NCI-H510A treated with DMSO at 0.1 percent for 48 hours (cell line): ENCODE results near the gene MAEA.
"Not testable (repeated sequence)": the region's sequence is repeated elsewhere in the genome, so short reads cannot be mapped to it uniquely, and the experiment has no call there.

Experiments
- DNase-seq: peaks from one replicate; lab custom pipeline; 2025; lab: John Stamatoyannopoulos, UW

Gene MAEA

GRCh38 chr4:1321946-1322650 is 32.4 kb downstream of the MAEA start:
- no peak for DNase-seq

GRCh38 chr4:1323280-1323634 is 33.6 kb downstream of the MAEA start:
- DNase-seq: no peak

- no peak for DNase-seq
Observed at GRCh38 chr4:1323635-1324442, 34.1 kb downstream of the MAEA start.

- not testable (repeated sequence) for DNase-seq
Observed at GRCh38 chr4:1324443-1325175, 34.9 kb downstream of the MAEA start.

GRCh38 chr4:1325176-1325480 is 35.4 kb downstream of the MAEA start:
- no peak for DNase-seq

- no peak for DNase-seq
Observed at GRCh38 chr4:1325681-1326635, 36.3 kb downstream of the MAEA start.

GRCh38 chr4:1326751-1327525 is 37.2 kb downstream of the MAEA start:
- no peak for DNase-seq

- no peak for DNase-seq
Observed at GRCh38 chr4:1327526-1328266, 38.0 kb downstream of the MAEA start.

- no peak for DNase-seq
Observed at GRCh38 chr4:1328267-1329155, 38.8 kb downstream of the MAEA start.

GRCh38 chr4:1329408-1330371 is 40.0 kb downstream of the MAEA start:
- DNase-seq: no peak

- DNase-seq: no peak
Observed at GRCh38 chr4:1330761-1331590, 41.3 kb downstream of the MAEA start.

GRCh38 chr4:1331591-1332353 is 42.1 kb downstream of the MAEA start:
- no peak for DNase-seq

- no peak for DNase-seq
Observed at GRCh38 chr4:1332686-1333085, 43.0 kb downstream of the MAEA start.

- no peak for DNase-seq
Observed at GRCh38 chr4:1333256-1333655, 43.6 kb downstream of the MAEA start.

- DNase-seq: not testable (repeated sequence)
Observed at GRCh38 chr4:1333851-1334578, 44.3 kb downstream of the MAEA start.

- DNase-seq: no peak
Observed at GRCh38 chr4:1334579-1334895, 44.8 kb downstream of the MAEA start.
